ENCODE data around the gene NFATC4. TPM values are rescaled to one million over a fixed set of nuclear protein-coding genes. Genes with fewer than 3 reads are reported as not detected.

Gene NFATC4
- total RNA-seq, 2 donors from 2014 or later = not detected

- Mint-ChIP-seq H3K9me3 (no peaks in the 10 kb centered on the region), H3K27ac (no peak overlapping the region), H3K4me1 (ENCODE audit: low read depth in 2 of 2) (no peaks in the 10 kb centered on the region), H3K36me3 (no peaks in the 10 kb centered on the region), H3K4me3 (no peak overlapping the region), H3K27me3 (peaks cover 22 to 29% of the 10 kb centered on the region in 2 donors)
- no peak for DNase-seq (ENCODE audit: low spot score)
- no peak for ATAC-seq
These were observed 39.8 kb downstream of the NFATC4 start for GRCh38 chr14:24407608-24408325.

GRCh38 chr14:24408764-24409163 is 40.8 kb downstream of the NFATC4 start:
- ATAC-seq (no peak), DNase-seq (ENCODE audit: low spot score) (no peak)
- Mint-ChIP-seq H3K27me3 (peaks cover 15 to 19% of the 10 kb centered on the region in 2 donors), H3K36me3 (no peaks in the 10 kb centered on the region), H3K9me3 (no peaks in the 10 kb centered on the region), H3K4me1 (ENCODE audit: low read depth in 2 of 2) (no peaks in the 10 kb centered on the region), H3K27ac (no peak overlapping the region), H3K4me3 (no peak overlapping the region)

- no peaks in the 10 kb centered on the region for H3K36me3 Mint-ChIP-seq
- no peak for ATAC-seq
- H3K4me3 Mint-ChIP-seq = no peak overlapping the region
- no peak overlapping the region for H3K27ac Mint-ChIP-seq
- no peaks in the 10 kb centered on the region for H3K9me3 Mint-ChIP-seq
- no peak for DNase-seq (ENCODE audit: low spot score)
- no peaks in the 10 kb centered on the region for H3K4me1 Mint-ChIP-seq (ENCODE audit: low read depth in 2 of 2)
- peaks cover 11 to 15% of the 10 kb centered on the region in 2 donors for H3K27me3 Mint-ChIP-seq
These were observed 41.2 kb downstream of the NFATC4 start for GRCh38 chr14:24409192-24409591.

GRCh38 chr14:24409956-24410355 is 42.0 kb downstream of the NFATC4 start:
- ATAC-seq = no peak
- no peaks in the 10 kb centered on the region for H3K4me1 Mint-ChIP-seq (ENCODE audit: low read depth in 2 of 2)
- H3K9me3 Mint-ChIP-seq = no peaks in the 10 kb centered on the region
- no peak overlapping the region for H3K4me3 Mint-ChIP-seq
- no peaks in the 10 kb centered on the region for H3K36me3 Mint-ChIP-seq
- H3K27ac Mint-ChIP-seq = no peak overlapping the region
- no peak for DNase-seq (ENCODE audit: low spot score)
- H3K27me3 Mint-ChIP-seq = peaks cover 6 to 7% of the 10 kb centered on the region in 2 donors

GRCh38 chr14:24411443-24412389 is 43.7 kb downstream of the NFATC4 start:
- Mint-ChIP-seq H3K9me3 (no peaks in the 10 kb centered on the region), H3K36me3 (no peaks in the 10 kb centered on the region), H3K27me3 (peaks cover 0 to 5% of the 10 kb centered on the region in 2 donors), H3K4me1 (ENCODE audit: low read depth in 2 of 2) (no peaks in the 10 kb centered on the region), H3K4me3 (no peak overlapping the region), H3K27ac (no peak overlapping the region)
- ATAC-seq (no peak), DNase-seq (ENCODE audit: low spot score) (no peak)

GRCh38 chr14:24414077-24414476 is 46.1 kb downstream of the NFATC4 start:
- H3K9me3 Mint-ChIP-seq = no peaks in the 10 kb centered on the region
- H3K27ac Mint-ChIP-seq = no peak overlapping the region
- H3K4me1 Mint-ChIP-seq (ENCODE audit: low read depth in 2 of 2) = no peaks in the 10 kb centered on the region
- H3K4me3 Mint-ChIP-seq = no peak overlapping the region
- peaks cover 0 to 7% of the 10 kb centered on the region in 2 donors for H3K27me3 Mint-ChIP-seq
- ATAC-seq (no peak), DNase-seq (ENCODE audit: low spot score) (no peak)
- no peaks in the 10 kb centered on the region for H3K36me3 Mint-ChIP-seq

GRCh38 chr14:24414732-24415420 is 46.9 kb downstream of the NFATC4 start:
- H3K27ac Mint-ChIP-seq = no peak overlapping the region
- no peaks in the 10 kb centered on the region for H3K4me1 Mint-ChIP-seq (ENCODE audit: low read depth in 2 of 2)
- H3K36me3 Mint-ChIP-seq = no peaks in the 10 kb centered on the region
- H3K27me3 Mint-ChIP-seq = peaks cover 0 to 12% of the 10 kb centered on the region in 2 donors
- no peak overlapping the region for H3K4me3 Mint-ChIP-seq
- H3K9me3 Mint-ChIP-seq = no peaks in the 10 kb centered on the region
- ATAC-seq (no peak), DNase-seq (ENCODE audit: low spot score) (no peak)

- H3K4me1 Mint-ChIP-seq (ENCODE audit: low read depth in 2 of 2) = no peaks in the 10 kb centered on the region
- H3K4me3 Mint-ChIP-seq = no peak overlapping the region
- H3K27me3 Mint-ChIP-seq = peaks cover 0 to 12% of the 10 kb centered on the region in 2 donors
- DNase-seq (ENCODE audit: low spot score) (no peak), ATAC-seq (no peak)
- no peak overlapping the region for H3K27ac Mint-ChIP-seq
- H3K36me3 Mint-ChIP-seq = no peaks in the 10 kb centered on the region
- H3K9me3 Mint-ChIP-seq = no peaks in the 10 kb centered on the region
These were observed 47.7 kb downstream of the NFATC4 start for GRCh38 chr14:24415421-24416253.

GRCh38 chr14:24416254-24416931 is 48.4 kb downstream of the NFATC4 start:
- H3K9me3 Mint-ChIP-seq = no peaks in the 10 kb centered on the region
- H3K4me3 Mint-ChIP-seq = no peak overlapping the region
- H3K36me3 Mint-ChIP-seq = no peaks in the 10 kb centered on the region
- no peak for DNase-seq (ENCODE audit: low spot score)
- H3K27me3 Mint-ChIP-seq = peaks cover 0 to 12% of the 10 kb centered on the region in 2 donors
- no peaks in the 10 kb centered on the region for H3K4me1 Mint-ChIP-seq (ENCODE audit: low read depth in 2 of 2)
- no peak overlapping the region for H3K27ac Mint-ChIP-seq
- ATAC-seq = no peak

- DNase-seq (ENCODE audit: low spot score) (peak; percentile 51), ATAC-seq (no peak)
- no peak overlapping the region for H3K27ac Mint-ChIP-seq
- no peaks in the 10 kb centered on the region for H3K9me3 Mint-ChIP-seq
- no peaks in the 10 kb centered on the region for H3K36me3 Mint-ChIP-seq
- no peak overlapping the region for H3K4me3 Mint-ChIP-seq
- peaks cover 0 to 12% of the 10 kb centered on the region in 2 donors for H3K27me3 Mint-ChIP-seq
- no peaks in the 10 kb centered on the region for H3K4me1 Mint-ChIP-seq (ENCODE audit: low read depth in 2 of 2)
These were observed 49.1 kb downstream of the NFATC4 start for GRCh38 chr14:24416932-24417619.

- H3K4me3 Mint-ChIP-seq = no peak overlapping the region
- peaks cover 0 to 12% of the 10 kb centered on the region in 2 donors for H3K27me3 Mint-ChIP-seq
- no peak for ATAC-seq
- peak; percentile 10 for DNase-seq (ENCODE audit: low spot score)
- H3K36me3 Mint-ChIP-seq = no peaks in the 10 kb centered on the region
- H3K4me1 Mint-ChIP-seq (ENCODE audit: low read depth in 2 of 2) = no peaks in the 10 kb centered on the region
- no peaks in the 10 kb centered on the region for H3K9me3 Mint-ChIP-seq
- H3K27ac Mint-ChIP-seq = no peak overlapping the region
These were observed 50.0 kb downstream of the NFATC4 start for GRCh38 chr14:24417832-24418491.

- H3K4me1 Mint-ChIP-seq (ENCODE audit: low read depth in 2 of 2) = no peaks in the 10 kb centered on the region
- H3K27me3 Mint-ChIP-seq = peaks cover 0 to 12% of the 10 kb centered on the region in 2 donors
- H3K4me3 Mint-ChIP-seq = no peak overlapping the region
- H3K36me3 Mint-ChIP-seq = no peaks in the 10 kb centered on the region
- ATAC-seq = no peak
- no peaks in the 10 kb centered on the region for H3K9me3 Mint-ChIP-seq
- peak; percentile 56 for DNase-seq (ENCODE audit: low spot score)
- H3K27ac Mint-ChIP-seq = no peak overlapping the region
These were observed 50.5 kb downstream of the NFATC4 start for GRCh38 chr14:24418492-24418873.
